ENCODE data around the gene GPC5.

The GPC5 gene

GRCh38 chr13:92387245-92387644, 988.8 kb downstream of the GPC5 start:
- DNase-seq (ENCODE audit: low spot score): no peak

- DNase-seq (ENCODE audit: low spot score): no peak
Measured at GRCh38 chr13:92390217-92390616, 991.8 kb downstream of the GPC5 start.

- no peak for DNase-seq (ENCODE audit: low spot score)
Measured at GRCh38 chr13:92403606-92404005, 1005.2 kb downstream of the GPC5 start.

- DNase-seq (ENCODE audit: low spot score): no peak
Measured at GRCh38 chr13:92407858-92408257, 1009.4 kb downstream of the GPC5 start.

- no peak for DNase-seq (ENCODE audit: low spot score)
Measured at GRCh38 chr13:92412481-92412880, 1014.1 kb downstream of the GPC5 start.

- DNase-seq (ENCODE audit: low spot score): no peak
Measured at GRCh38 chr13:92412996-92413395, 1014.6 kb downstream of the GPC5 start.

- DNase-seq (ENCODE audit: low spot score): no peak
Measured at GRCh38 chr13:92413452-92413851, 1015.0 kb downstream of the GPC5 start.

- no peak for DNase-seq (ENCODE audit: low spot score)
Measured at GRCh38 chr13:92414851-92415250, 1016.4 kb downstream of the GPC5 start.

- DNase-seq (ENCODE audit: low spot score): no peak
Measured at GRCh38 chr13:92415781-92416180, 1017.4 kb downstream of the GPC5 start.

GRCh38 chr13:92418818-92419412, 1020.5 kb downstream of the GPC5 start:
- no peak for DNase-seq (ENCODE audit: low spot score)

GRCh38 chr13:92429231-92429630, 1030.8 kb downstream of the GPC5 start:
- no peak for DNase-seq (ENCODE audit: low spot score)

GRCh38 chr13:92433386-92433785, 1035.0 kb downstream of the GPC5 start:
- no peak for DNase-seq (ENCODE audit: low spot score)

GRCh38 chr13:92433963-92434362, 1035.5 kb downstream of the GPC5 start:
- no peak for DNase-seq (ENCODE audit: low spot score)

GRCh38 chr13:92436924-92437323, 1038.5 kb downstream of the GPC5 start:
- no peak for DNase-seq (ENCODE audit: low spot score)

- DNase-seq (ENCODE audit: low spot score): no peak
Measured at GRCh38 chr13:92444244-92444643, 1045.8 kb downstream of the GPC5 start.

- DNase-seq (ENCODE audit: low spot score): no peak
Measured at GRCh38 chr13:92451060-92451459, 1052.6 kb downstream of the GPC5 start.

GRCh38 chr13:92452840-92453239, 1054.4 kb downstream of the GPC5 start:
- no peak for DNase-seq (ENCODE audit: low spot score)

- DNase-seq (ENCODE audit: low spot score): no peak
Measured at GRCh38 chr13:92459306-92459705, 1060.9 kb downstream of the GPC5 start.

- DNase-seq (ENCODE audit: low spot score): no peak
Measured at GRCh38 chr13:92460479-92460878, 1062.1 kb downstream of the GPC5 start.

- DNase-seq (ENCODE audit: low spot score): no peak
Measured at GRCh38 chr13:92461402-92461801, 1063.0 kb downstream of the GPC5 start.

- DNase-seq (ENCODE audit: low spot score): no peak
Measured at GRCh38 chr13:92461831-92462230, 1063.4 kb downstream of the GPC5 start.

GRCh38 chr13:92463134-92463533, 1064.7 kb downstream of the GPC5 start:
- DNase-seq (ENCODE audit: low spot score): no peak

- no peak for DNase-seq (ENCODE audit: low spot score)
Measured at GRCh38 chr13:92473765-92474475, 1075.5 kb downstream of the GPC5 start.

- no peak for DNase-seq (ENCODE audit: low spot score)
Measured at GRCh38 chr13:92480387-92480786, 1082.0 kb downstream of the GPC5 start.
